HCT116 (cell line): Measurements from ENCODE around the gene NPM3. TPM values are rescaled to one million over a fixed set of nuclear protein-coding genes. Genes with fewer than 3 reads are reported as not detected.
A peak's percentile ranks its signal among the peaks of the same experiment; 100 is the strongest.

Source experiments
- ATAC-seq: fragments of 200-7000 bp; cut with Tn5 transposase; 2 replicates; pipeline ENCODE4 v1.9.1; 2020; ENCODE audit warnings: mild to moderate bottlenecking, moderate library complexity
- BruUV-seq: library from RNA; stranded (reverse); fragments of 400-500 nt; replicated peaks from 2 replicates; lab custom pipeline; 2021; lab: Mats Ljungman, UMichigan
- CTCF ChIA-PET: fragments of 300-600 bp; sonication (Branson Sonifier 250); formaldehyde crosslinking; loops from one replicate; lab custom pipeline; 2021; ENCODE audit warnings: antibody characterized with exemption; lab: Charles Lee
- POLR2A ChIA-PET: fragments of 300-600, 350-600 bp; sonication (Branson Sonifier 250); formaldehyde crosslinking; loops from one replicate; lab custom pipeline; 2021; ENCODE audit warnings: antibody characterized with exemption; lab: Charles Lee
- RAD21 ChIA-PET, 2 experiments: fragments of 300-600 bp; sonication (Branson Sonifier 250); formaldehyde crosslinking; loops; one replicate each; lab custom pipeline; 2023; ENCODE audit warnings: low total read pairs in 2 of 2; ENCODE audit not compliant: uncharacterized antibody in 2 of 2, unreplicated experiment in 2 of 2, low non-redundant PET in 1 of 2; lab: Charles Lee
- DNase-seq: peaks from one replicate; pipeline ENCODE4 v3.0.0-alpha.2; 2010; ENCODE audit warnings: low read depth, low spot score
- H2AFZ ChIP-seq: fragments of 200-600 bp; shearing (Covaris generic), sonication (generic); 2 replicates; pipeline ENCODE4 v1.6.1; 2017; ENCODE audit warnings: low read depth, mixed run types, mixed read lengths, antibody characterized with exemption, low read length; ENCODE audit not compliant: poor library complexity, severe bottlenecking
- H3K27ac ChIP-seq: 2 replicates; pipeline ENCODE4 v1.5.1; 2012; ENCODE audit warnings: low read depth, low read length
- H3K27me3 ChIP-seq: fragments of 200-600 bp; sonication (generic); 2 replicates; pipeline ENCODE4 v1.6.1; 2016; ENCODE audit warnings: mixed run types, low read length, mixed read lengths; ENCODE audit not compliant: insufficient read depth
- H3K36me3 ChIP-seq, 2 experiments: fragments of 200-500 bp in 1 of 2; fragments of 200-600 bp in 1 of 2; sonication (Bioruptor generic) in 1 of 2; sonication (generic) in 1 of 2; 2 replicates each; pipeline versions ENCODE4 v1.5.1 to v1.6.1; 2014 to 2016; ENCODE audit warnings: low read length in 2 of 2, inconsistent platforms in 1 of 2, mixed read lengths in 1 of 2, mixed run types in 1 of 2; ENCODE audit not compliant: insufficient read depth in 2 of 2, control insufficient read depth in 1 of 2
- H3K4me1 ChIP-seq, 2 experiments: fragments of 200-600 bp in 1 of 2; sonication (generic) in 1 of 2; 2 replicates each; pipeline versions ENCODE4 v1.5.1 to v1.6.1; 2012 to 2017; ENCODE audit warnings: low read length in 2 of 2, inconsistent platforms in 1 of 2, mild to moderate bottlenecking in 1 of 2, mixed read lengths in 1 of 2, mixed run types in 1 of 2, moderate library complexity in 1 of 2; ENCODE audit not compliant: insufficient read depth in 2 of 2, control insufficient read depth in 1 of 2
- H3K4me2 ChIP-seq: fragments of 200-600 bp; sonication (generic); 2 replicates; pipeline ENCODE4 v1.6.1; 2017; ENCODE audit warnings: mixed run types, low read length, mixed read lengths
- H3K4me3 ChIP-seq, 2 experiments: fragments of 200-600 bp in 1 of 2; sonication (generic) in 1 of 2; replicated peaks in 1 of 2; 2 replicates each; pipeline ENCODE4 v1.5.1; 2011 to 2016; ENCODE audit warnings: low read length in 2 of 2, control low read depth in 1 of 2, low read depth in 1 of 2, mild to moderate bottlenecking in 1 of 2, mixed read lengths in 1 of 2, mixed run types in 1 of 2
- H3K79me2 ChIP-seq: fragments of 200-600 bp; sonication (generic); 2 replicates; pipeline ENCODE4 v1.6.1; 2017; ENCODE audit warnings: mild to moderate bottlenecking, mixed run types, low read length, moderate library complexity, mixed read lengths; ENCODE audit not compliant: insufficient read depth
- H3K9ac ChIP-seq: fragments of 200-600 bp; sonication (generic); 2 replicates; pipeline ENCODE4 v1.6.1; 2016; ENCODE audit warnings: low read length, mixed read lengths
- H3K9me2 ChIP-seq: fragments of 200-600 bp; sonication (generic), shearing (Covaris generic); 2 replicates; pipeline ENCODE4 v1.6.1; 2017; ENCODE audit warnings: mixed run types, mild to moderate bottlenecking, moderate library complexity; ENCODE audit not compliant: insufficient read depth
- H3K9me3 ChIP-seq, 2 experiments: fragments of 200-500 bp in 1 of 2; fragments of 200-600 bp in 1 of 2; sonication (Bioruptor generic) in 1 of 2; sonication (generic) in 1 of 2; 2 replicates each; pipeline ENCODE4 v1.6.1; 2014 to 2017; ENCODE audit warnings: low read length in 2 of 2, mixed read lengths in 2 of 2, inconsistent platforms in 1 of 2, low read depth in 1 of 2, mild to moderate bottlenecking in 1 of 2, mixed run types in 1 of 2, moderate library complexity in 1 of 2; ENCODE audit not compliant: control insufficient read depth in 1 of 2, insufficient read depth in 1 of 2
- H4K20me1 ChIP-seq: fragments of 200-600 bp; sonication (generic), shearing (Covaris generic); 2 replicates; pipeline ENCODE4 v1.6.1; 2017; ENCODE audit warnings: mixed run types, mild to moderate bottlenecking, moderate library complexity; ENCODE audit not compliant: insufficient read depth
- CTCF ChIP-seq, 3 experiments: fragments of 200-600 bp in 1 of 3; sonication (generic) in 1 of 3; IDR thresholded peaks in 2 of 3; conservative IDR thresholded peaks in 1 of 3; 2 replicates each; pipeline ENCODE4 v1.5.1; 2012 to 2017; ENCODE audit warnings: low read depth in 2 of 3, low read length in 2 of 3, antibody characterized with exemption in 1 of 3, borderline replicate concordance in 1 of 3, control low read depth in 1 of 3, mild to moderate bottlenecking in 1 of 3, mixed read lengths in 1 of 3, mixed run types in 1 of 3, moderate library complexity in 1 of 3; ENCODE audit not compliant: insufficient read depth in 1 of 3
- FOSL1 ChIP-seq: IDR thresholded peaks from 2 replicates; pipeline ENCODE4 v1.6.1; 2012; ENCODE audit warnings: low read depth
- POLR2A ChIP-seq: IDR thresholded peaks from 2 replicates; pipeline ENCODE4 v1.7.0; 2011; ENCODE audit warnings: borderline replicate concordance; ENCODE audit not compliant: insufficient read depth, insufficient read length; ENCODE audit errors: extremely low read depth
- POLR2AphosphoS5 ChIP-seq: IDR thresholded peaks from 2 replicates; pipeline ENCODE4 v1.6.1; 2011; ENCODE audit warnings: mild to moderate bottlenecking, low read depth, low read length, moderate library complexity
- REST ChIP-seq: IDR thresholded peaks from 2 replicates; pipeline ENCODE4 v1.6.1; 2012; ENCODE audit warnings: low read depth
- SIN3A ChIP-seq: IDR thresholded peaks from 2 replicates; pipeline ENCODE4 v1.6.1; 2012; ENCODE audit warnings: low read depth
- TCF7L2 ChIP-seq: IDR thresholded peaks from 2 replicates; pipeline ENCODE4 v1.7.0; 2011; ENCODE audit warnings: borderline replicate concordance, inconsistent platforms; ENCODE audit not compliant: insufficient read depth, insufficient read length; ENCODE audit errors: extremely low read depth
- YY1 ChIP-seq: IDR thresholded peaks from 2 replicates; pipeline ENCODE4 v1.6.1; 2011; ENCODE audit warnings: low read length, low read depth, moderate library complexity, mild to moderate bottlenecking; ENCODE audit not compliant: insufficient replicate concordance; ENCODE audit errors: extremely low read depth
- ZFX ChIP-seq: fragments of 450-650 bp; IDR thresholded peaks from 2 replicates; pipeline ENCODE4 v1.6.1; 2017
- intact Hi-C: fragments of 100-400 bp; cut with micrococcal nuclease; formaldehyde crosslinking; loops from 2 replicates; pipeline ENCODE4 v1.10.0; 2022
- total RNA-seq: library from RNA; stranded (reverse); gene quantifications from one replicate; pipeline ENCODE4 v1.2.1, GENCODE V29; 2021; ENCODE audit not compliant: unreplicated experiment
- TF ChIP-seq, protein P1 (sequence below): IDR thresholded peaks from 2 replicates; pipeline ENCODE4 v1.6.1; 2012

NPM3 gene
- total RNA-seq, 1 experiment from 2014 or later: 267 TPM

GRCh38 chr10:101817337-101818118 is 34.3 kb upstream of the NPM3 start:
- Histone ChIP-seq H3K79me2 (peaks cover 72% of the 10 kb centered on the region), H3K36me3 (peaks cover 10% of the 10 kb centered on the region in 2 experiments; a peak in 3 of 4 replicates), H3K9me3 (no peaks in the 10 kb centered on the region), H3K27ac (peak overlapping the region; percentile 81), H4K20me1 (peaks cover 26% of the 10 kb centered on the region; the same call in 1 of the 2 replicates), H3K9me2 (no peaks in the 10 kb centered on the region), H3K27me3 (no peaks in the 10 kb centered on the region), H3K4me1 (peaks cover 18 to 31% of the 10 kb centered on the region in 2 experiments), H3K4me2 (peak overlapping the region; percentile 87), H2AFZ (no peak overlapping the region), H3K9ac (peak overlapping the region; percentile 97), H3K4me3 (peak overlapping the region; percentile 87 to 96)
- TF ChIP-seq FOSL1: no peak
- TF ChIP-seq, protein P1, sequence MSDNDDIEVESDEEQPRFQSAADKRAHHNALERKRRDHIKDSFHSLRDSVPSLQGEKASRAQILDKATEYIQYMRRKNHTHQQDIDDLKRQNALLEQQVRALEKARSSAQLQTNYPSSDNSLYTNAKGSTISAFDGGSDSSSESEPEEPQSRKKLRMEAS: no peak
- TF ChIP-seq POLR2A: peak; percentile 79
- no peak for TF ChIP-seq YY1
- TF ChIP-seq POLR2AphosphoS5: peak; percentile 63
- TF ChIP-seq CTCF (IDR thresholded peaks at IDR 0.05 in 2 of 3, conservative IDR thresholded peaks at IDR 0.05 in 1 of 3; ENCODE audit: borderline replicate concordance in 1 of 3, insufficient read depth in 1 of 3, low read depth in 2 of 3, low read length in 2 of 3): no peak
- TF ChIP-seq SIN3A: no peak
- no peak for TF ChIP-seq ZFX
- TF ChIP-seq TCF7L2: peak; percentile 10
- TF ChIP-seq REST: no peak
- ChIA-PET POLR2A (interaction anchor here (0.5 to 1.9 kb wide), 8 partner anchors 8 to 825 kb away, joined by 3 to 10 read pairs (median 5); partner anchors contain the start of gene NPM3), CTCF (interaction anchor here (0.7 to 2.0 kb wide), 11 partner anchors 10 to 603 kb away, joined by 3 to 19 read pairs (median 5); no protein-coding TSS in a partner anchor), RAD21 (interaction anchor here (0.7 to 2.0 kb wide), 4 partner anchors 22 to 897 kb away, joined by 3 to 9 read pairs (median 7); no protein-coding TSS in a partner anchor)
- ATAC-seq: peak; percentile 47
- BruUV-seq: no TSS peak
- DNase-seq: peak; percentile 83
- intact Hi-C loops: loop anchor here (5.0 kb wide), 1 partner anchor 35 kb away; the partner anchor contains the start of gene NPM3
